Activated T-helper 9 cell treated with anti-CD3 and anti-CD28 coated beads, Interleukin-2, amount 50 U/mL, for 16 hours (primary cell): ENCODE measurements around the gene GIGYF2.

Experiments
- DNase-seq: peaks from one replicate; pipeline ENCODE4 v3.0.0-alpha.2; 2020; ENCODE audit warnings: low read depth

Gene GIGYF2

GRCh38 chr2:232863996-232864395 lies 166.9 kb downstream of the GIGYF2 start:
- no peak for DNase-seq

- DNase-seq, result no peak
Measured at GRCh38 chr2:232865165-232865564, 168.0 kb downstream of the GIGYF2 start.

GRCh38 chr2:232866104-232866503 lies 169.0 kb downstream of the GIGYF2 start:
- DNase-seq, result no peak

GRCh38 chr2:232869138-232870017 lies 172.2 kb downstream of the GIGYF2 start:
- DNase-seq, result no peak

- no peak for DNase-seq
Measured at GRCh38 chr2:232870018-232870765, 173.1 kb downstream of the GIGYF2 start, which contains the start of gene SNORC. SNORC (plus strand) TSS chr2:232870264; CDS start chr2:232870342, 78 bp downstream.

- no peak for DNase-seq
Measured at GRCh38 chr2:232870766-232871371, 173.7 kb downstream of the GIGYF2 start.

GRCh38 chr2:232871418-232871834 lies 174.3 kb downstream of the GIGYF2 start:
- no peak for DNase-seq

- no peak for DNase-seq
Measured at GRCh38 chr2:232871835-232872736, 175.0 kb downstream of the GIGYF2 start.

GRCh38 chr2:232872826-232873225 lies 175.7 kb downstream of the GIGYF2 start:
- DNase-seq, result no peak

- no peak for DNase-seq
Measured at GRCh38 chr2:232873292-232873908, 176.3 kb downstream of the GIGYF2 start.

- no peak for DNase-seq
Measured at GRCh38 chr2:232873909-232874641, 176.9 kb downstream of the GIGYF2 start.

GRCh38 chr2:232874677-232875223 lies 177.6 kb downstream of the GIGYF2 start:
- no peak for DNase-seq

- DNase-seq, result no peak
Measured at GRCh38 chr2:232875256-232876121, 178.4 kb downstream of the GIGYF2 start.

GRCh38 chr2:232876161-232876977 lies 179.2 kb downstream of the GIGYF2 start:
- DNase-seq, result peak; percentile 12

GRCh38 chr2:232876978-232877441 lies 179.9 kb downstream of the GIGYF2 start:
- DNase-seq, result no peak

- DNase-seq, result no peak
Measured at GRCh38 chr2:232877940-232878511, 180.9 kb downstream of the GIGYF2 start.

GRCh38 chr2:232878855-232879617 lies 181.9 kb downstream of the GIGYF2 start:
- no peak for DNase-seq
